Left lung (tissue), 10 donors: ENCODE measurements around the gene ABHD17C. TPM values are rescaled to one million over a fixed set of nuclear protein-coding genes. Genes with fewer than 3 reads are reported as not detected.
A peak's percentile ranks its signal among the peaks of the same experiment; 100 is the strongest.

ENCODE experiments used
- ATAC-seq: fragments of 200-7000 bp; cut with Tn5 transposase; one replicate; pipeline ENCODE4 v1.9.1; 2020; ENCODE audit warnings: moderate library complexity
- DNase-seq, 4 donors: peaks; one replicate each; pipeline ENCODE4 v3.0.0-alpha.2; 2013 to 2020
- H3K27ac ChIP-seq, 2 donors: fragments of 200-600 bp; sonication (generic) in 1 of 2; one replicate each; pipeline versions ENCODE4 v1.5.0 to v1.8.0; 2020 to 2021
- H3K27me3 ChIP-seq, 2 donors: fragments of 200-600 bp; sonication (generic) in 1 of 2; one replicate each; pipeline versions ENCODE4 v1.5.0 to v1.8.0; 2020 to 2021
- H3K36me3 ChIP-seq, 2 donors: fragments of 200-600 bp; sonication (generic) in 1 of 2; one replicate each; pipeline versions ENCODE4 v1.5.0 to v1.8.0; 2020 to 2021
- H3K4me1 ChIP-seq, 2 donors: fragments of 200-600 bp; one replicate each; pipeline ENCODE4 v1.8.0; 2021
- H3K4me3 ChIP-seq, 2 donors: fragments of 200-600 bp; sonication (generic) in 1 of 2; one replicate each; pipeline versions ENCODE4 v1.5.0 to v1.8.0; 2020 to 2021; ENCODE audit warnings: mild to moderate bottlenecking in 1 of 2
- H3K9me3 ChIP-seq, 2 donors: fragments of 200-600 bp; sonication (generic) in 1 of 2; one replicate each; pipeline versions ENCODE4 v1.5.0 to v1.8.0; 2020 to 2021
- CTCF ChIP-seq, 2 donors: fragments of 200-600 bp; sonication (generic) in 1 of 2; IDR thresholded peaks; one replicate each; pipeline versions ENCODE4 v1.5.0 to v1.8.0; 2021; ENCODE audit warnings: antibody characterized with exemption in 2 of 2
- intact Hi-C, 2 donors: fragments of 100-400 bp; cut with DNase I; formaldehyde crosslinking; loops; one replicate each; pipeline versions ENCODE4 v1.11.2 to v1.14.2; 2022
- polyA plus RNA-seq, 6 donors: library from polyadenylated mRNA; unstranded; fragments of 120-200 nt; gene quantifications; one replicate each; pipeline ENCODE4 v1.2.1, GENCODE V29; 2013; ENCODE audit not compliant: insufficient read length in 6 of 6
- total RNA-seq, 2 donors: library from RNA; stranded (reverse); fragmentation: NEBNext Ultra II Directional; extraction: Animal tissue kit (Norgen Biotek cat#: 25700); gene quantifications; one replicate each; pipeline ENCODE4 v1.2.1, GENCODE V29; 2021
- donor health status: DM: no; HTN: yes; CAD: no.
- donor health status: DM: no; HTN: no; CAD: no.

Gene ABHD17C
- total and polyA plus RNA-seq, 8 donors = 23.7 to 34.3 (median 27.8) TPM

- no peak overlapping the region for H3K27ac ChIP-seq
- H3K36me3 ChIP-seq = no peaks in the 10 kb centered on the region
- intact Hi-C loops = no loop called here
- H3K4me1 ChIP-seq = peaks cover 0 to 18% of the 10 kb centered on the region in 2 donors
- ATAC-seq (peak; percentile 32), DNase-seq (no peak)
- no peak overlapping the region for H3K4me3 ChIP-seq
- TF ChIP-seq CTCF (IDR thresholded peaks at IDR 0.05) = no peak
- no peaks in the 10 kb centered on the region for H3K27me3 ChIP-seq
- no peaks in the 10 kb centered on the region for H3K9me3 ChIP-seq
Measured at GRCh38 chr15:80732818-80733217, 37.7 kb downstream of the ABHD17C start.

GRCh38 chr15:80733460-80733859 is 38.4 kb downstream of the ABHD17C start:
- H3K27me3 ChIP-seq = no peaks in the 10 kb centered on the region
- DNase-seq = no peak
- peaks cover 0 to 18% of the 10 kb centered on the region in 2 donors for H3K4me1 ChIP-seq
- H3K9me3 ChIP-seq = no peaks in the 10 kb centered on the region
- no peak for ATAC-seq
- H3K4me3 ChIP-seq = no peak overlapping the region
- intact Hi-C loops = no loop called here
- TF ChIP-seq CTCF (IDR thresholded peaks at IDR 0.05) = no peak
- no peaks in the 10 kb centered on the region for H3K36me3 ChIP-seq
- no peak overlapping the region for H3K27ac ChIP-seq

- Histone ChIP-seq H3K9me3 (no peaks in the 10 kb centered on the region), H3K4me3 (no peak overlapping the region), H3K4me1 (peaks cover 0 to 29% of the 10 kb centered on the region in 2 donors), H3K27me3 (no peaks in the 10 kb centered on the region), H3K27ac (no peak overlapping the region), H3K36me3 (no peaks in the 10 kb centered on the region)
- ATAC-seq = no peak
- no peak for TF ChIP-seq CTCF (IDR thresholded peaks at IDR 0.05)
- intact Hi-C loops = no loop called here
- no peak for DNase-seq
Measured at GRCh38 chr15:80735344-80735743, 40.2 kb downstream of the ABHD17C start.

GRCh38 chr15:80736560-80736959 is 41.5 kb downstream of the ABHD17C start:
- H3K36me3 ChIP-seq = no peaks in the 10 kb centered on the region
- peaks cover 0 to 36% of the 10 kb centered on the region in 2 donors for H3K4me1 ChIP-seq
- intact Hi-C loops = no loop called here
- no peak overlapping the region for H3K4me3 ChIP-seq
- no peaks in the 10 kb centered on the region for H3K9me3 ChIP-seq
- no peak for TF ChIP-seq CTCF (IDR thresholded peaks at IDR 0.05)
- DNase-seq (peak in 1 of 4 donors; percentile 18), ATAC-seq (no peak)
- peak overlapping the region in 1 of 2 donors; percentile 5 for H3K27ac ChIP-seq
- no peaks in the 10 kb centered on the region for H3K27me3 ChIP-seq

- Histone ChIP-seq H3K27ac (no peak overlapping the region), H3K36me3 (no peaks in the 10 kb centered on the region), H3K4me3 (no peak overlapping the region), H3K27me3 (no peaks in the 10 kb centered on the region), H3K4me1 (peaks cover 9 to 53% of the 10 kb centered on the region in 2 donors), H3K9me3 (no peaks in the 10 kb centered on the region)
- intact Hi-C loops = no loop called here
- ATAC-seq = peak; percentile 70
- no peak for TF ChIP-seq CTCF (IDR thresholded peaks at IDR 0.05)
- no peak for DNase-seq
Measured at GRCh38 chr15:80739919-80740318, 44.8 kb downstream of the ABHD17C start.
